ENCODE data around the gene SLC25A47.
A peak's percentile ranks its signal among the peaks of the same experiment; 100 is the strongest.
"Not testable (repeated sequence)": the region's sequence is repeated elsewhere in the genome, so short reads cannot be mapped to it uniquely, and the experiment has no call there.

Gene SLC25A47

DNA sequence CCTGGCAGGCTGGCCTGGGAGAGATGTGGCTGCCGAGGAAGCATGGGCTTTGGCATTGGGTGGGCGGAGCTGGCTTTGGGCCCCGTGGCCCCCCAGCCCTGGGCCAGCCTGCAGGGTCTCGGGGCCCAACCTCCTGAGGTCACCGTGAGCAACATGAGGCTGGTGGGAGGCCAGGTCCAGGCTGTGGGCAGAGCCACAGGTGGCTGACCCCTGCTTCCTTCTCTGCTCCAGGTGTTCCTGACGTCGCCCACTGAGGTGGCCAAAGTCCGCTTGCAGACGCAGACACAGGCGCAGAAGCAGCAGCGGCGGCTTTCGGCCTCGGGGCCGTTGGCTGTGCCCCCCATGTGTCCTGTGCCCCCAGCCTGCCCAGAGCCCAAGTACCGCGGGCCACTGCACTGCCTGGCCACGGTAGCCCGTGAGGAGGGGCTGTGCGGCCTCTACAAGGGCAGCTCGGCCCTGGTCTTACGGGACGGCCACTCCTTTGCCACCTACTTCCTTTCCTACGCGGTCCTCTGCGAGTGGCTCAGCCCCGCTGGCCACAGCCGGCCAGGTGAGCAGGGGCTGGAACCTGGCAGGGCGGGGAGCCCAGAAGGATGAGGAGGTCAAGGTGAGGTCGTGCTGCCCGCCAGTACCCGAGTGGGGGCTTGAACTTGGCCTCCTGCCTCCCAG lies 5.5 kb downstream of the SLC25A47 start:
- DNase-seq: no peak

DNA sequence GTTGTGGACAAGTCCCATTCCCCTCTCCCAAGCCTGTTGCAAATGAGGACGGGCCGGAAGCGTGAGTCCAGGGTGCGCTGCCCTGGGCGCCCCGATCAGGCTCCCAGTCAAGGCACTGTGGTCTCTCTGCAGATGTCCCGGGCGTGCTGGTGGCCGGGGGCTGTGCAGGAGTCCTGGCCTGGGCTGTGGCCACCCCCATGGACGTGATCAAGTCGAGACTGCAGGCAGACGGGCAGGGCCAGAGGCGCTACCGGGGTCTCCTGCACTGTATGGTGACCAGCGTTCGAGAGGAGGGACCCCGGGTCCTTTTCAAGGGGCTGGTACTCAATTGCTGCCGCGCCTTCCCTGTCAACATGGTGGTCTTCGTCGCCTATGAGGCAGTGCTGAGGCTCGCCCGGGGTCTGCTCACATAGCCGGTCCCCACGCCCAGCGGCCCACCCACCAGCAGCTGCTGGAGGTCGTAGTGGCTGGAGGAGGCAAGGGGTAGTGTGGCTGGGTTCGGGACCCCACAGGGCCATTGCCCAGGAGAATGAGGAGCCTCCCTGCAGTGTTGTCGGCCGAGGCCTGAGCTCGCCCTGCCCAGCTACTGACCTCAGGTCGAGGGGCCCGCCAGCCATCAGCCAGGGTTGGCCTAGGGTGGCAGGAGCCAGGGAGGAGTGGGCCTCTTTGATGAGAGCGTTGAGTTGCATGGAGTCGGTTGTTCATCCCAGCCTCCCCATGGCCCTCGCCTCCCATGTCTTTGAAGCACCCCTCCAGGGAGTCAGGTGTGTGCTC lies 6.3 kb downstream of the SLC25A47 start:
- no peak for DNase-seq

DNA sequence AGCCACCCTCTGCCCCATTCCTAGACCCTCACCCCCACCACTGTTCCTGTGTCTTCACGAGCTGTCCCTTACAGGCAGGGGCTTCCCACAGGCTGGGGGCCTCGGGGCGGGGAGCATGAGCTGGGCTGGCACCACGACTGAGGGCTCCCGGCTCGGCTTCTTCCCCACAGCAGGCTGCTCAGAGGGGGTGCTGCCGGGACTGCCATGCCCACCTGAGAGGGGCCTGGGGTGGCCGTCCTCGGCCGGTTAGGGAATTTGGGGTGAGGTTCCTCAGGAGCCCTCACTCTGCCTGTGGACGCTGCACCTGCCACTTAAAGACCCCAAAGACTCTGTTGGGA lies 6.8 kb downstream of the SLC25A47 start:
- DNase-seq: no peak

DNA sequence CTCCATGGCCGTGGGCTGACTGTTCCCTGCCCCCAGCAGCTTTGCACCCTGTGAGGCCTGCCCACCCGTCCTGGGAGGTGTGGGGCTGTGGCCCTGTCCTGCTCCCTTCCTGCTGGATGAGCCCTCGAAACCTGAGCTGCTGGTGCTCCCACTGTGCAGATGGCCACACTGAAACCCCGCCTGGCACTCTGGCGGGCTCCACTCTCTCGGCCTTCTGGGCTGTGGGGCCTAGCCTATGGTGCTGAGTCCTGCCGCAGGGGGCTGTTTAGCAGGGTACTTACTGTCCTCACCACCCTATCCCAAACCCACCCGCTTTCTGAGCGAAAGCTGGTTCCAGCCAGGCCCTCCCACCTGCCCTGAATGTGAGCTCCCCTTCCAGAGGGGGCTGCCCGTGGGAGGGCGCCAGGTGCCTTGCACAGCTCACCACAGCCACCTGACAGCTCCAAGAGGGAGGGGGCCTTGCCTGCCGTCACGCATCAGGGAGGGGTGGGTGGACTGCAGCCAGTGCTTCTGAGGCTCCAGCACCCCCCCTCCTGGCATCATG lies 7.3 kb downstream of the SLC25A47 start:
- no peak for DNase-seq

DNA sequence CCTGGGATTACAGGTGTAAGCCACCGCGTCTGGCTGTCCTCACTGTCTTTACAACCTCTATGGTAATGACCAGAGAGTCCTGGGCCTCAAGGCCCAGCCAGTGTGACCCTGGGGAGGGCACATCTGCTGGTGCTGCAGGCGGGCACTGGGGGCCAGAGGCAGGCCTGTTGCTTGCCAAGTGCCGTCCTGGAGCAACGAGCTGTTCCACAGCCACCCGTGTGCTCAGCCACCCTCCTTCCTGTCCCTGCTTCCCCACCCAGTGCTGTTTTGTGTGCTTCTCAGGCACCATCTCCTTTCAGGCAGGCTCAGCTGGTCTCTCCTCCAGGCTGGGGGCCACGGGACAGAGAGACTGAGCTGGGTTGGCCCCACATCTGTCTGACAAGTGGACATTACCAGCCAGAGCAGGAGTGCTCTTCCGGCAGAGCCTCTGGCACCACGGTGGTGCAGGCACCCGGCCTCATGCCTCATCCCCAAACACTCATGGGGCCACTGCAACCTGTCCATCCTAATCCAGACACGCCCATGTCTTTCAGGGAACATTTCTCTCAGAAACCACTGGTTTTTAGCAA lies 9.0 kb downstream of the SLC25A47 start:
- DNase-seq: no peak

DNA sequence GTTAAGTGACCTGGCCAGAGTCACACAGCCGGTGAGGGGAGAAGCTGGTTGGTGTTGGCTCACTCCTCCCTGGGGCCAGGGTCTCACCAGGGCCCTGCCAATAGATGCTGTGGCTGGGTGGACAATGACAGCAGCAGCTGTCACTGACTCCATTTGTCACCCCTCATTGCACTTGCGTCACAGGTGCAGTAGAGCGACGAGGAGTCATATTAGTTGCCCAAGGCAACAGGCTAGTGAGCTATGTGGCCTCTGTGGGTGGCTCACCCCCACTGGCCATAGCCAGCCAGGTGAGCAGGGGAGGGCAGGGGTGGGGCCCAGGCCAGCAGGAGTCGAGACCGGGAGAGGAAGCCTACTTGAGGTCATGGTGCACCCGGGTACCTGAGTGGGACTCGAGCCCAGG lies 9.7 kb downstream of the SLC25A47 start:
- DNase-seq: no peak

DNA sequence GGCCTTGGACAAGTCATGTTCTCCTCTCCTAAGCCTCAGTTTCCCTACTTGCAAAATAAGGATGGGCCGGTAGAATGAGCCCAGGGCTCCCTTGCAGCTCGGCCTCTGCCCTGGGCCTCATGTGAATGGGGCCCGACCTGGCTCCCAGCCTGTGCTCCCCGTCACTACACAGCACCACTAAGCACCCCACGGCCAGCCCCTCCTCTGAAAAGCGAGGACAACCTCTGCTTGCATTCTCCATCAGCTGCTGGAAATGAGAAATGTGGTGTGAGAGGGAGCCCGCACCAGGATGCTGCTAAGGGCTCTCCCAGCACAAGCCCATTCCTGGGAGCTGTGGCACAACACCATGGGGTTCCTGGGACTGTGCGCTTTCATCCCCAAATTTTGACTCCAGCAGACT lies 10.2 kb downstream of the SLC25A47 start:
- DNase-seq: no peak

DNA sequence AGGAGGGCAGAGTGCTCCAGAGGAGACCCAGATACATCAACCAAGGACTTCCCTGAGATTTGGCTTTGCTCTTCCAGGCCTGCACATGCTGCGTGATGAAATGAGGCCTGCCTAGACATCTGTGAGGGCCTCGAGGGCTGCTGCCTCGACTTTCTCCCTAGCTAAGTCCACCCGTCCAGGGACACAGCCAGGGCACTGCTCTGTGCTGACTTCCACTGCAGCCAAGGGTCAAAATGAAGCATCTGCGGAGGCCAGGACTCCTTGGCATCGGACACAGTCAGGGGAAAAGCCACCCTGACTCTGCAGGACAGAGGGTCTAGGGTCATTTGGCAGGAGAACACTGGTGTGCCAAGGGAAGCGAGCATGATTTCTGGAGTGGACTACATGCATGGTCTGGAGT lies 10.7 kb downstream of the SLC25A47 start:
- no peak for DNase-seq

DNA sequence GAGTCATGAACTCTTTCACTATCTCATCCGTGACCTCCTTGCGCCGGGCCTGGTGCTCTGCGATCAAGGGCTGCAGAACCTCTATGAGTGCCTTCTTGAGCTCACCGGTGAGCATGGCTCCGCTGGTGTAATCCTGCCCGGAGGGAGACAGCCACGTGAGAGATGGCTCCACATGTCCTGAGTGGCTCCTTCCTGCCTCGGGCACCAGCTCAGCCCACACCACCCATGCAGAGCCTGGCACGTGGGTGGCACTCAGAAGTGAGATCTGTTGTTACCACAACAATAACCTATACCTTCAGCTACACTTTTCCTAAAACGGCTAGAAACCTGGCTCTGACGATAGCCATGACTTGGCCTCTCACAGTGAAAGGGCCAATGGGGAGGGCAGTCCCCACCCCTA lies 11.8 kb downstream of the SLC25A47 start:
- DNase-seq: no peak

DNA sequence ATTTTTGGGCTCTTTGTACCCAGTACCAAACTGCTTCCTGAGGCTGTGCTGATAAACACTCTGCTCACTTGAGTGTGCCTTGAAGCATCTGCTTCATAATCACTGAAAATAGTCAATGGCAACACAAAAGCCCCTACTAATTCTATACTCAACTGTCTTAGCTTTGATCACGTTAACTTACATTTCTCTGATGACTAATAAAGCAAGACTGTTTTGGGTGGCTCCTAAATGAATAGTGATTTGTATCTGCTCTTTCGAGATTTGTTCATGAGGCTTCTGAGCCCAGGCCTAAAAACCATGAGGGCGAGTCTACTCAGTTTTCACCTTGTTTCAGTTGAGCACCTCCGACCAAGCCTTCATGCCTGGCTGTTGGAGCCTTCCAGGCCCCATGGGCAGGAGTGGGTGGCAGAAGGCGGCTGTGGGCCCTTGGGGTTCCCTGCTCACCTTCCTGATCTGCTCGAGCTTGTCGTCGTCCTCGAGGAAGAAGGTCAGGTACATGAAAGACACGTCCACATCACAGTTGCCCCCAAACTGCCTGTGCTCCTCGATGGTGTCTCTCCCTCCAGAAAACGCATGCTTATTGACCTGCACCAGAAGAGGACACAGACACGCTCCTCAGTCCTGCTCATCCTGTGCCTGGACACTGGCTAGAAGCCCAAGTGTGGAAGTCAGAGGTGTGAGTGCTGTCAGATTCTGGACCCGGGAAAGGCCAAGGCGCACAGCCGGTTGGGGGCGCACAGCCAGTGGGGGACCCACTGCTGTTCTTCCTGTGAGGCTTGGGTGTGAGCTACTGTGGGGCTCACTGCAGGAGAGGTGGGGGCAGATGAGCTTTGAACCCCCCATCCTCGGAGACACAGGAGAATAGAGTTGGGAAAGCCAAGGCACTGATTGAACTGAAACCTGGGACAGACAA lies 13.7 kb downstream of the SLC25A47 start:
- DNase-seq: no peak

DNA sequence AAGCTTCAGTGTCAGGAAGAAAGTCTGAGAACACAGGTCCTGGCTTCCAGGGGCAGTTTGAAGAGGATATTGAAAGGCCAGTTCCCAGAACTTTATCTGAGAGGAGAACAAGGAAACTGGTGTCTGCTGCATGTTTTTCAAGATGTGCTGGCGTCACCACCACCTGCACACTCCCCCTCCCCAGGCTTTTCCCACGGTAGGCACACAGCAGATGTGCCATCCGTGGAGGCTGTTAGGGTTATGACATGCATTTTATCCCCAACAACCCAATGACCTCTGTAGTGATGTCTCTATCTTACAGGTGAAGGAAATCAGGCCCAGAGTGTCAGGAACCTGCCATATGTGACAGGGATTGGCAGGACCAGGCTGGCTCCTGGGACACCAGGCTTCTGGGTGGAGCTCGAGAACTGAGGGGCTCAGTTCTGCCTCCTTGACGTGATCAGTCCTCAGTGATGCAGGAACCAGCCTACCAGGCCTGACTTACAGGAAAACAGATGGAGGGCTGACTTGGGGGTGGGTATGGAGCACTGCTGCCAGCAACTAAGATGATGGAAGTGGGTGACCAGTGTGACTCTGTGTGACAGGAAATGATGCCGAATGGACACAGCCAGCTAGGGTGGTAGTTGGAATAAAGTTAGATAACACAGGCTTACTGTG lies 16.8 kb downstream of the SLC25A47 start:
- no peak for DNase-seq

DNA sequence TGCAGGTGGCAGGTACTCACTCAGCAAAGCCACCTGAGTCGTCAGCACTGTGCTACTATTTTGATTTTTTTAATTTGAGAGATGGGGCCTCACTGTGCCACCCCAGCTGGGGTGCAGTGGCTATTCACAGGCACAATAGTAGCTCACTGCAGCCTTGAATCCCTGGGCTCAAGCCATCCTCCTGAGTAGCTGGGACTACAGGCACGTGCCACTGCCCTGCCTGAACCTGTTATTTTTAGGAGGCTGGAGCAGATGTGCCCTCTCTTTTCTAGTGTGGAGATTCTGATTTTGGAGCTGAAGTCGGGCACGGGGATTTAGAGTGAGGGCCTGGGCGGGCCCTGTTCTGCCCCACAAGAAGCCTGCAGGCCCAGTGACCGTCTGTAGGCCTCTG lies 17.3 kb downstream of the SLC25A47 start:
- no peak for DNase-seq

DNA sequence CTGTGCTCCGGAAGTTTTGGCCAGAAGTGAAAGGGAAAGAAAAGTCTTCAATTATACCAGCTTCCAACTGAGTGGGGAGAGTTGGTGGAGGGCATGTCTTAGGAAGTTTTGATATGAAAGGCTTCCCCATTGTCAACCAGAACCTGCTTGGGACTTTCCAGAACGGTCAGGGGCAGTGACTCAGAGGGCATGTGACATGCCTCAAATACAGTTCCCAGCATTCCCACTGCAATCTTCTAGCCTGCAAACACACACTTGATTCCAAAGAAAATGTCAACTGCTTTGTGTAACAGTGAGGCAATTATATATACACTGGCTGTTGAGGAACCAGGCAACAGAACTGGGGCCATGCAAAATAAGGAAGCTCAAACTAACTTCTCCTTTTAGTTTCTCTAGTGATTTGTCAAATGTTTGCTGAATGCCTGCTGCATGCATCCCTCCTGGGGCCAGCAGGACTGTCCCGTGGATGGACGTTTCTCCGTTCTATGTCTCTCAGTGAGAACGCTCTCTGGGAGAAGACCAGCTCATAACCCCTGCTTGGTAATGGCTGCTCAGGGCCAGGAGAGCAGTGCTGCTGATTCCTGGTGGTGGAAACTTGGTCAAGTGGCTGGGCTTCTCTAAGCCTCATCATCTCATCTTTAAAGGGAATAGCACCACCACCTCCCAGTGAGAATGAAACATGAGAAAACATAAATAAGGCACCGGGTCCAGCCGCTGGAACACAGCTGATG lies 18.3 kb downstream of the SLC25A47 start:
- DNase-seq: no peak

DNA sequence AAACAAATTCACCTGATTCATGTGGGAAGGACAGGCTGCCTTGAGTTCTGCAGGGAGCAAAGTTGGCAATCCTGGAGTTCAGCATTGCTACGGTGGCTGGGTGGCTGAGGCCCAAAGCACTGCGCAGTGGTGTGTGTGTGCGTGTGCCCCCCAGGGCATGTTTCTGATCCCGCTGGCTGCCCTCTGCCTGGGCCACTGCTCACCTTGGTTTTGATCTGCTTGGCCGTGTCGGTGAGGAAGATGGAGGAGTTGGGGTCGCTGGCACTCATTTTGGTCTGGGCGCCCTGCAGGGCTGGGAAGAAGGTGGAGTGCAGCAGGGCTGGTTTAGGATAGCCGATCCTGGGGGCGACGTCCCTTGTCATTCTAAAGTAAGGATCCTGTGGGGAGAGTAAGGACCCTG lies 19.1 kb downstream of the SLC25A47 start:
- no peak for DNase-seq

DNA sequence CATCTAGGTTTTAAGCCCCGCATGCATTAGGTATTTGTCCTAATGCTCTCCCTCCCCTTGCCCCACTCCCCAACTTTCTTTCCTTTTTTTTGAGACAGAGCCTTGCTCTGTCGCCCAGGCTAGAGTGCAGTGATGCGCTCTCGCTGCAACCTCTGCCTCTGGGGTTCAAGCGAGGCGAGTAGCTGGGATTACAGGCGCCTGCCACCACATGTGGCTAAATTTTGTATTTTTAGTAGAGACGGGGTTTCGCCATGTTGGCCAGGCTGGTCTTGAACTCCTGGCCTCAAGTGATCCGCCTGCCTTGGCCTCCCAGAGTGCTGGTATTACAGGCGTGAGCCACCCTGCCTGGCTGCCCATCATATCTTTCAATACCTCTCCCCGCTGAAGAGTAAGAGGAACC lies 19.7 kb downstream of the SLC25A47 start:
- not testable (repeated sequence) for DNase-seq

DNA sequence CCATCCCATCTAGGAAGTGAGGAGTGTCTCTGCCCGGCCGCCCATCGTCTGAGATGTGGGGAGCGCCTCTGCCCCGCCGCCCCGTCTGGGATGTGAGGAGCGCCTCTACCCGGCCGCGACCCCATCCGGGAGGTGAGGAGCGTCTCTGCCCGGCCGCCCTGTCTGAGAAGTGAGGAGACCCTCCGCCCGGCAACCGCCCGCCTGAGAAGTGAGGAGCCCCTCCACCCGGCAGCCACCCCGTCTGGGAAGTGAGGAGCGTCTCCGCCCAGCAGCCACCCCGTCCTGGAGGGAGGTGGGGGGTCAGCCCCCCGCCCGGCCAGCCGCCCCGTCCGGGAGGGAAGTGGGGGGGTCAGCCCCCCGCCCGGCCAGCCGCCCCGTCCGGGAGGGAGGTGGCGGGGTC lies 21.5 kb downstream of the SLC25A47 start:
- not testable (repeated sequence) for DNase-seq

DNA sequence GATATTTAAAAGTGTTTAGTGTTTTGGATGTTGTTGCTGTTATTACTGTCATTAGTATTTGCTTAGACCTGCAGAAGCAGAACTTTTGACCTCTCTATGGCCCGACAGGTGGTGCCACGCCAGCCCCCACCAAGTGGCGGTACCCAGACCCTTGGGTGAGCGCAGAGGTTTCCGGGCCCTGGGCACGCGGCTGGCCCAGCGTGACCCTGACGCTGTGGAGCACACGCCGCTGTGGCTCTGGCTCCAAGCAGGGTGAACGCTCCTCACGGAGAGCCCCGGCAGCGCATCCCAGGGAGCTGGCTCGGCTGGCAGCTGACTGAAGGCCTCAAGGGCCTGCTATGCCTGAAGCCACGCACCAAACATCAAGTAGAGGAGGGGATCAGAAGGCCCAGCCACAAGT lies 22.6 kb downstream of the SLC25A47 start:
- no peak for DNase-seq

DNA sequence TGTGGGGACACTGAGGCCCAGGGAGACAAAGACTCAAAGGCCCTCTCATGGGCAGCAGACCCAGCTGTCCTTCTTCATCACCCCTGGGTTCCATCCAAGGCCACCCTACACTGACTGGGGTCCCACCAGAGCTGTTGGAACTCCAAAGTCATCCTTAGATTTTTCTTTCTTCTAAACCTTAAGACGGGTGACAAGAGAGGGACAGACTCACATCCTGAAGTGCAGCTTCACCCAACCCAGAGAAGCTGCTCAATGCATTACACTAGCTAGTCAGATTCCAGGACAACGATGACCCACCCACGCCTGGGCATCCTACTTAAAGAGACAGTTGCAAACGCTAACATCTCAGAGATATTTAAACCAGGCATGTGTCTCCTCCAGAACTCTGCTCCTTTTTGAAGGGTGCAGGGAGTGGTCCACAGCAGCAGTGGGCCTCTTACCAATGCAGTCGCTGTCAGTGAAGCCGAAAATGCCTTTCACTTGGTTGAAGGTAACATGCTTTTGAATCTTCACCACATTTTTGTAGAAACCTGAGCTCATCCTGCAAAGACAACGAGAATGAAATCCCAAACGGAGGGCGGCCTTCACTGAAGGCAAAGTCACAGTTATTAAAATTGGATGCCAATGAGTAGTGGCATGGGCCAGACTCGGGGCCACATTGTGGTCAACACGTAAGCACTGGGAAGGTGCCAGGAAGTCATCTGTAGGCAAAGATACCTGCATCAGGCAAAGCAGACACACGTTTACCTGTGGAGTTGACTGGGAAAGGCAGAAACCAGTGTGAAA lies 23.4 kb downstream of the SLC25A47 start:
- DNase-seq: no peak

DNA sequence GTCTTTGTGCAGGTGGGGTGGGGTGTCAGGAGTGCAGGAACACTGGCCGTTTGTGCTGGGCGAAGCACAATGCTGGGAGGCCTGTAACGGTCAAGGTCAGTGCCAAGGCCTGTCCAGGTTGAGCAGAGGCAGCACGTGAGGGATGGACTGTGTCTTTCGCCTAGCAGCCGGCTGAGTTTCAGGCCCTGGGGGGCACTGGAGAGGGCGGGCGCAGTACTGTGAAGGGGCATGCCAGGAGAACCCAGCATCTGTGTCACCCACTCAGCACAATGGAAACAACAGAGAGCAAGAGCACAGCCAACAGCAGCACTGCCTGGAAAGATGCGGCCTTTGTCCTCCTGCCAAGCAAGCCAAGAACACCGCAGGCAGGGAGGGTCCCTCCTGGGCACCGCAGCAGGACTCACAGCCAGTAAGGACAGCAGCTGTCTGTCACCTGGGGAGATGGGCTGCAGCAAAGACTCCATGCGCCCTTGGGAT lies 25.2 kb downstream of the SLC25A47 start:
- no peak for DNase-seq

DNA sequence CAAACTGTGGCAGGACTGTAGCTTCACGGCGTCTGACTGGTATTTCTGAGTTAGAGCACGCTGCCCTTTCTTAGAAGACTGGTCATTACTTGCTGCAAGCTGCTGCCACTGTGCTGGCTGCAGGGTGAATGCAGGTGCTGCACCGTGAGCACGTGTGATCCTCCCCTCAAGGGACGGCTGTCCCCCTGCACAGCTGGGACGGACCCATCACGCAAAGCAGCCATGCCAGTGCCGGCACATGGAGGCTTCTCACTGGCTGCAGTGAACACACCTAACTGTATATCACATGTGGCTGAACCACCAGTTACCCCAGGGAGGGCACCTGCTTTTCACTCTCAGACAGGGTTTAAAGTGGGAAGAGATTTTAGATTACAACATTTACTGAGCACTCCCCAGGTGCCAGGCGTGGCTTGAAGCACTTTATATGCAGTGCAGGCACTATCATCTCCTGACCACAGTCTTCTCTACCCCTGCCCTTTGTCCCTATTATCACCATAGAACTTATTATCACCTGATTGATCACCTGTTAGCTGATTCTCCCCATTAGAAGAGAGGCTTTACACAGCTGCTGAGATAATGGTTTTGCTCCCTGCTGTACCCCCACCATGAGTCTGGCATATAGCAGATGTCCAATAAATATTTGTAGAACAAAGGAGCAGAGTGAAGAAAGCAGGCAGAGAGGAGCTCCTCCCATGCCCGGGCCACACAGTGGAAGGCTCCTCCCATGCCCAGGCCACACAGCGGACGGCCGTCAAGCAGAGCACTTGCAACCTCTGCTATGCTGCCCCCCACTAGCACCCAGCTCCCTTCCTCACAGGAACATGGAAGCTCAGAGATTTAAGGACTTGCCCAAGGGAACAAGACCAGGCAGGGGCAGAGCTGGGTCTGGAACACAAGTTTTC lies 25.9 kb downstream of the SLC25A47 start:
- peak; percentile 99 for DNase-seq
